ENCODE results near the gene PAIP2B.

DNA sequence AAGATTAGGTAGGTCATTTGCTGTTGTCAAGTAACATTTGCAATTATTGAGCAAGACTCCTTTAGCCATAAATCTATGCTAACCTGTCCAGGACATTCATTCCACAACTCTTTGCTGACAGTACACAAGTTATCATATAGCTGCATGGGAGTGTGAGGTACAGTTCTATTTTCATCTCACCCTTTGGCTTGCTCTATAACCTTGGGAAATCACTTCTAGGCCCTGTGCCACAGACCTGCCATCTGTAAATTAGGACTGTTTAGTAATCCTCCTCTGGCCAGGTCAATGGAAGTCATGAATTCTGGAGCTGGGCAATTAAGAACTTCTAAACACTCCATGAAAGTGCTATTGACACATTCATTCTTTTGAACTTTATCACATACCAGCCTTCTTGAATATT lies 34.6 kb upstream of the PAIP2B start:
- TF ChIP-seq CTCF (conservative IDR thresholded peaks at IDR 0.05 in 1 of 2, IDR thresholded peaks at IDR 0.05 in 1 of 2; ENCODE audit: low read depth in 1 of 2, low read length in 2 of 2) (no peak), EZH2 (IDR thresholded peaks at IDR 0.05; ENCODE audit: low read length, missing control alignments) (no peak)

Measured in fibroblast of lung (primary cell).